Esophagus squamous epithelium (tissue), 4 donors: ENCODE measurements around the gene UNC79.

Experiments used
- POLR2A ChIP-seq, 4 donors: fragments of 450-650 bp; IDR thresholded peaks; one replicate each; pipeline ENCODE4 v1.6.1; 2017; ENCODE audit warnings: antibody characterized with exemption in 4 of 4, mild to moderate bottlenecking in 4 of 4, moderate library complexity in 3 of 4
- TF ChIP-seq, protein P1 (sequence below), 6 experiments: fragments of 450-650 bp in 4 of 6; fragments of 200-600 bp in 2 of 6; sonication (generic) in 2 of 6; IDR thresholded peaks; one replicate each; pipeline ENCODE4 v1.5.1; 2016 to 2019; ENCODE audit warnings: antibody characterized with exemption in 6 of 6, mild to moderate bottlenecking in 4 of 6, moderate library complexity in 4 of 6

- no peak for TF ChIP-seq POLR2A (IDR thresholded peaks at IDR 0.05)
- TF ChIP-seq, protein P1, sequence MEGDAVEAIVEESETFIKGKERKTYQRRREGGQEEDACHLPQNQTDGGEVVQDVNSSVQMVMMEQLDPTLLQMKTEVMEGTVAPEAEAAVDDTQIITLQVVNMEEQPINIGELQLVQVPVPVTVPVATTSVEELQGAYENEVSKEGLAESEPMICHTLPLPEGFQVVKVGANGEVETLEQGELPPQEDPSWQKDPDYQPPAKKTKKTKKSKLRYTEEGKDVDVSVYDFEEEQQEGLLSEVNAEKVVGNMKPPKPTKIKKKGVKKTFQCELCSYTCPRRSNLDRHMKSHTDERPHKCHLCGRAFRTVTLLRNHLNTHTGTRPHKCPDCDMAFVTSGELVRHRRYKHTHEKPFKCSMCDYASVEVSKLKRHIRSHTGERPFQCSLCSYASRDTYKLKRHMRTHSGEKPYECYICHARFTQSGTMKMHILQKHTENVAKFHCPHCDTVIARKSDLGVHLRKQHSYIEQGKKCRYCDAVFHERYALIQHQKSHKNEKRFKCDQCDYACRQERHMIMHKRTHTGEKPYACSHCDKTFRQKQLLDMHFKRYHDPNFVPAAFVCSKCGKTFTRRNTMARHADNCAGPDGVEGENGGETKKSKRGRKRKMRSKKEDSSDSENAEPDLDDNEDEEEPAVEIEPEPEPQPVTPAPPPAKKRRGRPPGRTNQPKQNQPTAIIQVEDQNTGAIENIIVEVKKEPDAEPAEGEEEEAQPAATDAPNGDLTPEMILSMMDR (IDR thresholded peaks at IDR 0.05), result no peak
Observed at GRCh38 chr14:93511001-93511400, 80.3 kb downstream of the UNC79 start.
